ENCODE measurements around the gene FGFBP1. TPM values are rescaled to one million over a fixed set of nuclear protein-coding genes. Genes with fewer than 3 reads are reported as not detected.
A peak's percentile ranks its signal among the peaks of the same experiment; 100 is the strongest.
"Not testable (repeated sequence)": the region's sequence is repeated elsewhere in the genome, so short reads cannot be mapped to it uniquely, and the experiment has no call there.

FGFBP1 gene
- total RNA-seq, 2 donors from 2014 or later, result not detected

DNA sequence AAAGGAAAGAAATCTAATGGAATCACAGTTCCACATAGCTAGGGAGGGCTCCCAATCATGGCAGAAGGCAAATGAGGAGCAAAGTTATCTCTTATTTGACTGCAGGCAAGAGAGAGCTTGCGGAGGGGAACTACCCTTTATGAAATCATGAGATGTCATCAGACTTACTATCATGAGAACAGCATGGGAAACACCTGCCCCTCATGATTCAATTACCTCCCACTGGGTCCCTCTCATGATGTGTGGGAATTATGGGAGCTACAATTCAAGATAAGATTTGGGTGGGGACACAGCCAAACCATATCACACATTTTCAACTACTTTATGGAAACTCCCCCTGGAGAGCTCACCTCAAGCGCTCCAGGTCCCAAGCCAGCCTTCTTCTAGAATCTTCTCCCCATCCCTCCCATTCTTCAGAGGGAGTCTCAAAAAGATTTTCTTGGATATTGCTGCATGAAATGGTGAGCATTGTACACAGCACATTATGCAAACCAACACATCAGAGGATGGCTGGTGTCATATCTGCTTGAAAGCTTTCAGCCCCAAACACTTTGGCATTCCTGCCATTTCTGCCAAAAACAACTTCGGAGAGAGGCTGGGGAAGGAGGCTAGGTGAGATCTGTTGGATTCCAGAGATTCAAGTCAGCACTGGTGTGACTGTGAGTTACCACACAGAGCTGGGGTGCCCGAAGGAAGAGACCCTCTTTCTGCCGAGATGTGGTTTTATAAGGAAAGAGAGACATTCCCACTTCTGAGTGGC, 6.9 kb downstream of the FGFBP1 start:
- Mint-ChIP-seq H3K4me3 (no peak overlapping the region), H3K4me1 (no peaks in the 10 kb centered on the region), H3K27me3 (peaks cover 38% of the 10 kb centered on the region), H3K27ac (no peak overlapping the region), H3K9me3 (no peaks in the 10 kb centered on the region), H3K36me3 (ENCODE audit: low read depth) (no peaks in the 10 kb centered on the region)
- no peak for ATAC-seq (replicated peaks)

DNA sequence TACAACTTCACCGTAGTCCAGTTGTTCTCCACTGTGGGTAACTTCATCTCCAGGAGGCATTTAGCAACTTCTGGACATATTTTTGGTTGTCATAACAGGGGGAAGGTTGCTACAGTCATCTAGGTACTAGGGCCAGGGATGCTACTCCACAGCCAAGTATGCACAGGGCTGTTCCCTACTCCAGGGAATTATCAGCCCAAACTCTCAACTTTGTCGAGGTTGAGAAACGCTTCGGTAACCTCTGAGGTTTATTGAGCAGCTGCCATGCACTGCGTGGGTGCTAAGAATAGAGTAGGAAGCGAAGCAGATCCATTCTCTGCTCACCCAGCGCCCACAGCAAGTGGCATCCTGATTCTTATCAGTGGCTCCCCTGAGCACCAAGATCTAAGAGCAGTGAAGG, 8.2 kb downstream of the FGFBP1 start:
- ATAC-seq (replicated peaks), result no peak
- no peak overlapping the region for H3K4me3 Mint-ChIP-seq
- no peaks in the 10 kb centered on the region for H3K36me3 Mint-ChIP-seq (ENCODE audit: low read depth)
- H3K4me1 Mint-ChIP-seq, result no peaks in the 10 kb centered on the region
- H3K9me3 Mint-ChIP-seq, result no peaks in the 10 kb centered on the region
- no peak overlapping the region for H3K27ac Mint-ChIP-seq
- peaks cover 38% of the 10 kb centered on the region for H3K27me3 Mint-ChIP-seq

DNA sequence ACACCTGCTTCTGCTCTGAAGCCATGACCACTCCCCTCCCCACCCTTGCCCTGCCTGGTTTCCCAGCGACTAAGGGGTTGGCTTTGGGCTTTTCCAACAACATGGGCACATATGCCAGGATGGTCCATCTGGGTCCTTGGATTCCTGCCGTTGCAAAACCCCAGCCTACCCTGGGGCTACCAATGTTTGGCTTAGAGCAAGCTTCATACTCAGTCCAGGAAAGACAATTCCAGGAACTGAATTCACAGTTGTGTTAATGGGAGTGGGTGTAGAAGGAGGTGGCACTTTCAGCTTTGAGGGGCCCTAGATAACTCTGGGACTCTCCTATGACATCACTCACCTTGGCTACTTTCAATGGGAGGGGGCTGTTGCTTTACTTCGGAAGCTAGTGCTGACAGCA, 9.0 kb downstream of the FGFBP1 start:
- Mint-ChIP-seq H3K27me3 (peaks cover 36% of the 10 kb centered on the region), H3K36me3 (ENCODE audit: low read depth) (no peaks in the 10 kb centered on the region), H3K4me3 (no peak overlapping the region), H3K27ac (no peak overlapping the region), H3K9me3 (no peaks in the 10 kb centered on the region), H3K4me1 (no peaks in the 10 kb centered on the region)
- ATAC-seq (replicated peaks), result peak; percentile 35

DNA sequence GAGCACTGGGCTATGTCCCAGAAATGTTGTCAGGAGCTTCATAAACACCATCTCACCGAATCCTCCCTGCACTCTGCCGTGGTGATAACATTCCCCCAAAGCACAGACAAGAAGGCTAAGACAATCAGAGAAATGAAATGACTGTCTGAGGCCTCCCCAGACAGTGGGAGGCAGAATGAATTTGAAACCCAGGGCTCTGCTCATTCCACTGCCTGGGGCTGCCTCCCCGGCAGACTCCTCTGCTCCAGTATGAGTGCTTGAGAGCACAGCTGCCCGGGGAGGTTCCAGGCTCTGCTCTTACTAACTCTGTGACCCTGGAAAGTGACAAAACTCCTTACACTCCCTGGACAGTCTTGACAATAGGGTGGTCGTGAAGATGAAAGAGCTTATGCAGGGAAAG, 9.7 kb downstream of the FGFBP1 start:
- Mint-ChIP-seq H3K27me3 (peaks cover 32% of the 10 kb centered on the region), H3K4me1 (no peaks in the 10 kb centered on the region), H3K27ac (no peak overlapping the region), H3K9me3 (no peaks in the 10 kb centered on the region), H3K4me3 (no peak overlapping the region), H3K36me3 (ENCODE audit: low read depth) (no peaks in the 10 kb centered on the region)
- ATAC-seq (replicated peaks), result no peak

DNA sequence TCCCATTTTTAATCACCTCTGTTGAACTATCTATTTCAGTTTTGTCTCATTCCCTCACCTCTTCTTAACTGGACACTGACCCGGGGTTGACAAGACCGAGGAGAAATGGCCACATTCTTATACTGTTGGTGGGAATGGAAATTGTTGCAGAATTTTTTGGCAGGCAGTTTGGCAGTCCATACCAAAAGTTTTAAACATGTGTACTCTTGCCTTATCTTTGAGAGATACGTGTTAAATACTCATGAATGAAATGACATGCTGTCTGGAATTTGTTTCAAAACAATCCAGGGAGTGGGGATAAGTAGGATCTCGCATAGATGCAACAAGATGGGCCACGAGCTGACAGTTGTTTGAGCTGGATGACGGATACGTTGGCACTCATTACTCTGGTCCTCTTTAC, 12.1 kb downstream of the FGFBP1 start:
- peaks cover 29% of the 10 kb centered on the region for H3K27me3 Mint-ChIP-seq
- no peak for ATAC-seq (replicated peaks)
- no peak overlapping the region for H3K27ac Mint-ChIP-seq
- no peaks in the 10 kb centered on the region for H3K4me1 Mint-ChIP-seq
- no peak overlapping the region for H3K4me3 Mint-ChIP-seq
- no peaks in the 10 kb centered on the region for H3K36me3 Mint-ChIP-seq (ENCODE audit: low read depth)
- H3K9me3 Mint-ChIP-seq, result no peaks in the 10 kb centered on the region

DNA sequence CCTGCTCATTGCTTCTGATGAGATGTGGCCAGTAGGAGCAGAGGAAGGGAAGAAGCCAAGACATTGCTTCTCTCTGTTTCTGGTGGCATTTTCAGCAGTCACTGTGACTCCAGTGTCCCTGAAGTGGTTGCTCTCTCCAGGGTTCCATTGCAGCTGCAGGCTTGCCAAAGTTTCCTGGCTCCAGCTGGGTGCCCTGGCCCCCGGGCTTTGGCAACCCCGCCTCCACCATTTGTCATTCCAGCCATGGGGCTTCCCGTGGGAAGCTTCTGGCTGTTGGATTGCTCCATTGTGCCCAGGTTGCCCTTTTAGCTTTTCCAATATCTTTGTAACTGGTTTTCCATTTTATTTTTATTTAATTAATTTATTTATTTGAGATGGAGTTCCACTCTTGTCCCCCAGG, 12.7 kb downstream of the FGFBP1 start:
- Mint-ChIP-seq H3K27me3 (peaks cover 23% of the 10 kb centered on the region), H3K4me1 (no peaks in the 10 kb centered on the region), H3K36me3 (ENCODE audit: low read depth) (no peaks in the 10 kb centered on the region), H3K4me3 (no peak overlapping the region), H3K27ac (no peak overlapping the region), H3K9me3 (no peaks in the 10 kb centered on the region)
- ATAC-seq (replicated peaks), result no peak

DNA sequence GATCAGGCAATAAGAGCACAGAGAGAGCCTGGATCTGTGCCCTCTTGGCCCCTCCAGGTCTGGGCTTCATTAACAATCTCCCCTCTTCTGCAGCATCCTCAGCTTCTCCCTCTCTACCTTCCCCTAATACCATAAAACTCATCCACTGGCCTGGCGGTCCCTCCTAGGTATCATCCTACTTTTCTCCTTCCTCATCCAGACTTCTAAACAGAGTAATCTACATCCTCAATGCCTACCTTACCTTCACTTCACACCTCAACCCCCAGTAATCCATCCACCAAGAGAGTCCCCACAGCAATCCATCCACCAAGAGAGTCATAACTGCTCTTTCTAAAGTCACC, 17.0 kb downstream of the FGFBP1 start:
- Mint-ChIP-seq H3K4me3 (no peak overlapping the region), H3K27me3 (peaks cover 19% of the 10 kb centered on the region), H3K27ac (no peak overlapping the region), H3K9me3 (no peaks in the 10 kb centered on the region), H3K4me1 (no peaks in the 10 kb centered on the region), H3K36me3 (ENCODE audit: low read depth) (no peaks in the 10 kb centered on the region)
- no peak for ATAC-seq (replicated peaks)

DNA sequence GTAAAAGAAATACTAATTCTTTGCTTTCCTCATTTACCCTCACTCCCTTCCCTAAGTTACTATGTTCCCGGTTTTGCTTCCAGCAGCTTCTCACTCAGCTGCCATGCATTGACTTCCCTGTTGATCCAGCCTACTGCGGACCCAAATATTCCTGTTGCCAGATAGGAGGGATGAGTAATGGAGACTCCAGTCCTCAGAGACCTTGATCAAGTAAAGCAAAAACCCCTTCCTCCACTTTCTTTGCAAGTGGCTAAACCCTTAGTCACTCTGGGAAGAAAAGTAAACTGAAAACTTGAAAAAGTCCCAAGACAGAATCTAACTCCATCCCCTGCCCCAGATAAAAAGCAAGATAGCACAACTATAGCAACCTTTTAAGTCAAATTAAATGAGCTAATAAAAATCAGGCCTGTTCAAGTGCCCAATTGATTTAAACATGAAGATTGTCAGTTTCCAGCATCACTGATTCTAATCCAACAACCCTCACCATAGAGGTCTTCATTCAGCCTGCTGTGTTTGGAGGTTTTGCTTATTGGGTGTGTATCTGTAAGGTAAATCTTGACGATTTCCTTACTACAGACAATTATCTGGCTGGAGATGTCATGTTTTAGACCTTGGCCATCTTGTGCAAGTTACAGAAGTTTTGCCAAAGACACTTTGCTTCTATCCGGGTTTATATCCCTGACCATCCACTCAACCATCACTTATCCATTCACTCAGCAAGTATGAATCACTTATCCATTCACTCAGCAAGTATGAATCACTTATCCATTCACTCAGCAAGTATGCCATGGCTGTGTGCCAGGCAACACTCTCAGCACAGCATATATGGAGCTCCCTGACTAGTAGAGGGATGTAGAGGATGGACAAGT, 17.6 kb downstream of the FGFBP1 start:
- Mint-ChIP-seq H3K4me1 (no peaks in the 10 kb centered on the region), H3K4me3 (no peak overlapping the region), H3K27me3 (peaks cover 21% of the 10 kb centered on the region), H3K9me3 (peaks cover 1% of the 10 kb centered on the region), H3K36me3 (ENCODE audit: low read depth) (no peaks in the 10 kb centered on the region), H3K27ac (no peak overlapping the region)
- ATAC-seq (replicated peaks), result peak; percentile 64

DNA sequence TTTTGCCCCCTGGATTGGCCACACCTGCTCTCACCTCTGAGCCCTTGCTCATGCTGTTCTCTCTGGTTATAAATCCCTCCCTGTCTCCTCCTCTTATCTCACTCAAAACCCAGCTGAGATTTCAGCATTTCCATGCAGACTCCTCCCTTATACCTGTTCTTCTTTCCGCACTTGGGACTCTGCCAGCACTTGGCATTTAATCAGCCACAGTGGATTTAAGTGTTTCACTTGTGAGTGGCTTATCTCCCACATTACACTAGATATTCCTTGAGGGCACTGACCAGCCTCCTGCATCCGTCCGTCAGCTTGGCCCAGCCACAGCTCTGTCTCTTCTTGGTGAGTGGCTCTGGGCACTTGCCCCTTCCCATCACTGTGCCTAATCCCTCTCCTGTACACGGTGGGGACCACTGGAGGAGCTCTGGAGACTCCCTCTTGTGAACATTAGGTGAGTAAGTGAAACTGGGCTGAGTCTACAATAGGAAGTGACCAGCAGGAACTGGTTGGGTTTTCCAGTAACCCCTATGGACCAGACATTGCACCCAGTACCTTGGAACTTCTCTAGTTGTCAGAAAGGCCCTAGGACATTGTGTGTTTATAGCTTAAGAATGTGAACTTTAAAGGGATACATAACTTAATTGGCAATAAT, 19.9 kb downstream of the FGFBP1 start:
- no peaks in the 10 kb centered on the region for H3K36me3 Mint-ChIP-seq (ENCODE audit: low read depth)

DNA sequence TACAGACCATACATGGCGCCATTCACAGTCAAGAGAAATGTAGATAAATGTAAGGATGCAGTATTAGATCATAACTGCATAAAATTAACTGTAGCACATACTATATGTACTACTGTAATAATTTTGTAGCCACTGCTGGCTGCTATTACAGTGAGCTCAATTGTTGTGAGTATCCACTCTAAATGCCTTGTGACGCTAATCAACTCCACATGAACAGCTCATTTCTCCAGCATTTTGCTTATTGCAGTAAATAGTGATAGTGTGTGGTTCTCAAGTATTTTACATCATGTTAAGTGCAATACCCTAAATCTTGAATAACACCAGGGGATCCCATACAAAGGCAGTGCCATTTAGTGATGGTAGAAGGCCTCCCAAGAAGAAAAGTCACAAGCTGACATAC, 21.2 kb downstream of the FGFBP1 start:
- Mint-ChIP-seq H3K4me3 (no peak overlapping the region), H3K9me3 (peaks cover 5% of the 10 kb centered on the region), H3K4me1 (no peaks in the 10 kb centered on the region), H3K27ac (no peak overlapping the region), H3K27me3 (peaks cover 17% of the 10 kb centered on the region), H3K36me3 (ENCODE audit: low read depth) (no peaks in the 10 kb centered on the region)
- ATAC-seq (replicated peaks), result no peak

More for the DNA sequence above, 19.9 kb downstream of the FGFBP1 start:
- H3K27me3 Mint-ChIP-seq, result peaks cover 18% of the 10 kb centered on the region
- ATAC-seq (replicated peaks), result no peak
- peaks cover 5% of the 10 kb centered on the region for H3K9me3 Mint-ChIP-seq
- H3K27ac Mint-ChIP-seq, result no peak overlapping the region
- H3K4me3 Mint-ChIP-seq, result no peak overlapping the region
- no peaks in the 10 kb centered on the region for H3K4me1 Mint-ChIP-seq

DNA sequence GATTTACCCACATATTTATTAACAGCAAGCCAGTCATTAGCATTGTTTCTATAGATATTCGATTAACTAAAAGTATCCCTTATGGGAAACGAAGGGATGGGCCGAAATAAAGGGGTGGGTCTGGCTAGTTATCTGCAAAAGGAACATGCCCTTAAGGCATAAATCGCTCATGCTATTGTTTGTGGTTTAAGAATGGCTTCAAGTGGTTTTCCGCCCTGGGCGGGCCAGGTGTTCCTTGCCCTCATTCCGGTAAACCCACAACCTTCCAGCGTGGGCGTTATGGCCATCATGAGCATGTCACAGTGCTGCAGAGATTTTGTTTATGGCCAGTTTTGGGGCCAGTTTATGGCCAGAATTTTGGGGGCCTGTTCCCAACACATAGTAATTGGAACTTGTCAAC, 22.2 kb downstream of the FGFBP1 start:
- peaks cover 25% of the 10 kb centered on the region for H3K27me3 Mint-ChIP-seq

DNA sequence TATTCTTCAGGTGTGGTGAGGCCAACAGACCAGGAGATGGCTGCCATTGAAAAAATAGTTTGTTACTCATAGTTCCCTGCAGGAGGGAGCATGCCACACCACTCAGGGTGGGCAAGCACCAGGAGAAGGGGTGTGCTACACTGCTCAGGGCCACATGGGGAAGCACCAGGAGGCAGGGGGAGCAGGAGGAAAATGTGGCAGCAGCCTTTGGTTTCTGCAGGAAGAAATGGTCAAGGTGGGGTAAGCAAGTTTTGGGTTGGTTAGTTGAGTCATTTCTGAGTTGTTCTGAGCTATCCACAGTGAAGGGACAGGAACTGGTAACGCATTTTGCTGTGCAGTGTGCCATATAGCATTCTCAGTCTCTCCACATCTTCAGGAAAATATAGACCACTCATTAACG, 23.8 kb downstream of the FGFBP1 start:
- peak; percentile 62 for ATAC-seq (replicated peaks)

More for the DNA sequence above, 22.2 kb downstream of the FGFBP1 start:
- not testable (repeated sequence) for H3K4me3 Mint-ChIP-seq; H3K27ac Mint-ChIP-seq; H3K36me3 Mint-ChIP-seq (ENCODE audit: low read depth); ATAC-seq (replicated peaks); H3K9me3 Mint-ChIP-seq; H3K4me1 Mint-ChIP-seq

DNA sequence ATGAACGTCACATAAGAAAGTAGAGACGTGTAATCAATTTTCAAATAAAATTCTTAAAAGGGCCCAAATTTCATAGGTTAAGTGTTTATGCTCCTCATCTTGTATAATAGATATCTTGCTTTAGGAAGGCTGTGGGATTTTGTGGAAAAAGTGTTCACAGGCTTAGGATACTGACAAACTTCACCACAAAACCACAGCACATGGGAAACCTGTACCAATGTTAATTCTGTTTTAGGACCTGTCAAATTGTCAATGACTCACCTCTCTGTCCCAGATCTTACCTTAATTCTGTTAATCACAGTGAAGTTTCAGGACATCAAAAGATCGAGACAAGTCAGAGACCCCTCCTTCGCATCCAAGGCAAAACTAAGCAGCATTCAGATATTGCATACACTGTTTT, 24.2 kb downstream of the FGFBP1 start:
- H3K27ac Mint-ChIP-seq, result no peak overlapping the region
- peaks cover 30% of the 10 kb centered on the region for H3K27me3 Mint-ChIP-seq
- H3K9me3 Mint-ChIP-seq, result peaks cover 5% of the 10 kb centered on the region
- H3K4me1 Mint-ChIP-seq, result no peaks in the 10 kb centered on the region
- no peaks in the 10 kb centered on the region for H3K36me3 Mint-ChIP-seq (ENCODE audit: low read depth)
- H3K4me3 Mint-ChIP-seq, result no peak overlapping the region
- ATAC-seq (replicated peaks), result peak; percentile 9

More for the DNA sequence above, 23.8 kb downstream of the FGFBP1 start:
- H3K27ac Mint-ChIP-seq, result no peak overlapping the region
- H3K4me3 Mint-ChIP-seq, result no peak overlapping the region
- H3K4me1 Mint-ChIP-seq, result no peaks in the 10 kb centered on the region
- H3K36me3 Mint-ChIP-seq (ENCODE audit: low read depth), result no peaks in the 10 kb centered on the region
- H3K27me3 Mint-ChIP-seq, result peaks cover 30% of the 10 kb centered on the region
- H3K9me3 Mint-ChIP-seq, result peaks cover 5% of the 10 kb centered on the region

DNA sequence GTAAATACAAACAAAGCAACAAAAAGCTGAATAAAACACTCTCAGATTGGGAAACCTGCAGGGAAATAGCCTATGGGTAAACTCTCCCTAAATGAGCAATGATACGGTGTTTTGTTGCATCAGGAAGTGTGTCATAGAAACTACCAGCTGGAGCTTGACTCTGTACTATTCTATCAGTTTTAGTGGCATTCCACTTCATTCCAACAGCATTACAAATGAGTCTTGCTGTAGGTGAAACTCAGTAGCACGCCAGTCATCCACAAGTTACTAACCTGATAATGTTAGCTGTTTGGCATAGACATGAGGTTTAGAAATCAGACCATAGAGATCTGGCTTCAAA, 24.9 kb downstream of the FGFBP1 start:
- Mint-ChIP-seq H3K36me3 (ENCODE audit: low read depth) (no peaks in the 10 kb centered on the region), H3K4me1 (no peaks in the 10 kb centered on the region), H3K4me3 (no peak overlapping the region), H3K9me3 (peaks cover 5% of the 10 kb centered on the region), H3K27ac (no peak overlapping the region), H3K27me3 (peaks cover 23% of the 10 kb centered on the region)
- peak; percentile 52 for ATAC-seq (replicated peaks)
